Activated CD8-positive, alpha-beta memory T cell treated with anti-CD3 and anti-CD28 coated beads, Interleukin-2, amount 50 U/mL, for 4 hours (primary cell): ENCODE measurements around the gene SLC35D1.
A peak's percentile ranks its signal among the peaks of the same experiment; 100 is the strongest.
"Not testable (repeated sequence)": the region's sequence is repeated elsewhere in the genome, so short reads cannot be mapped to it uniquely, and the experiment has no call there.

Experiments
- DNase-seq: peaks from one replicate; pipeline ENCODE4 v3.0.0-alpha.2; 2020

SLC35D1 gene

GRCh38 chr1:66982561-66983260 is 71.2 kb downstream of the SLC35D1 start:
- DNase-seq: no peak

- DNase-seq: peak; percentile 51
Observed at GRCh38 chr1:66981679-66982078, 72.3 kb downstream of the SLC35D1 start.

- DNase-seq: no peak
Observed at GRCh38 chr1:66980745-66981367, 73.1 kb downstream of the SLC35D1 start.

- not testable (repeated sequence) for DNase-seq
Observed at GRCh38 chr1:66979621-66980020, 74.3 kb downstream of the SLC35D1 start.

GRCh38 chr1:66978201-66978600 is 75.7 kb downstream of the SLC35D1 start:
- no peak for DNase-seq

GRCh38 chr1:66968574-66968973 is 85.4 kb downstream of the SLC35D1 start:
- no peak for DNase-seq

- not testable (repeated sequence) for DNase-seq
Observed at GRCh38 chr1:66966188-66966873, 87.6 kb downstream of the SLC35D1 start.

- no peak for DNase-seq
Observed at GRCh38 chr1:66957938-66958337, 96.0 kb downstream of the SLC35D1 start.

- no peak for DNase-seq
Observed at GRCh38 chr1:66954208-66954607, 99.7 kb downstream of the SLC35D1 start.

- DNase-seq: no peak
Observed at GRCh38 chr1:66951513-66951912, 102.4 kb downstream of the SLC35D1 start.
